Measurements from ENCODE around the gene HOXC6.
"Not testable (repeated sequence)": the region's sequence is repeated elsewhere in the genome, so short reads cannot be mapped to it uniquely, and the experiment has no call there.

HOXC6 gene

DNA sequence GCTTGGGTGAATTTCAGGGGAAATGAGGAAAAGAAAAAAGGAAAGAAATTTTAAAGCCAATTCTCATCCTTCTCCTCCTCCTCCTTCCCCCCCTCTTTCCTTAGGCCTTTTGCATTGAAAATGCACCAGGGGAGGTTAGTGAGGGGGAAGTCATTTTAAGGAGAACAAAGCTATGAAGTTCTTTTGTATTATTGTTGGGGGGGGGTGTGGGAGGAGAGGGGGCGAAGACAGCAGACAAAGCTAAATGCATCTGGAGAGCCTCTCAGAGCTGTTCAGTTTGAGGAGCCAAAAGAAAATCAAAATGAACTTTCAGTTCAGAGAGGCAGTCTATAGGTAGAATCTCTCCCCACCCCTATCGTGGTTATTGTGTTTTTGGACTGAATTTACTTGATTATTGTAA lies 27.3 kb downstream of the HOXC6 start:
- DNase-seq (ENCODE audit: low spot score) = no peak

DNA sequence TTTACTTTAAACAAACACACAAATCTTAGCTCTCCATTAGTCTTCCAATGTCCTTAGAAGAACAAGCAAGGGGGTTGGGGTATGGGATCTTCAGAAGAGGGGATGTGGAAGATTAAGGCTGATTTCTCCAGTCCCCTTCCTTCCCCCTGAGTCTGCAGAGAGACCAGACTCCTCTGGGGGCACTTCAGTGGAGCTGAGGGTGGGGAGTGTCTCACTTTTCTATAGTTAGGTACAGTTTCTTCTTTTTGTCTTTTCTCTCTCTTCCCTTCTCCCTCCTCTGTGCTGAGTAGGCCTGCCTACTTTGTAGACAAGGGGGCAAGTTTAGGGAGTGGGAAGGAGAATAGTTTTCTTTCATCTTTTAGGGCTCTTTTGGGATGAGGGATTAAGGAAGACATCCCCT lies 27.9 kb downstream of the HOXC6 start:
- no peak for DNase-seq (ENCODE audit: low spot score)

DNA sequence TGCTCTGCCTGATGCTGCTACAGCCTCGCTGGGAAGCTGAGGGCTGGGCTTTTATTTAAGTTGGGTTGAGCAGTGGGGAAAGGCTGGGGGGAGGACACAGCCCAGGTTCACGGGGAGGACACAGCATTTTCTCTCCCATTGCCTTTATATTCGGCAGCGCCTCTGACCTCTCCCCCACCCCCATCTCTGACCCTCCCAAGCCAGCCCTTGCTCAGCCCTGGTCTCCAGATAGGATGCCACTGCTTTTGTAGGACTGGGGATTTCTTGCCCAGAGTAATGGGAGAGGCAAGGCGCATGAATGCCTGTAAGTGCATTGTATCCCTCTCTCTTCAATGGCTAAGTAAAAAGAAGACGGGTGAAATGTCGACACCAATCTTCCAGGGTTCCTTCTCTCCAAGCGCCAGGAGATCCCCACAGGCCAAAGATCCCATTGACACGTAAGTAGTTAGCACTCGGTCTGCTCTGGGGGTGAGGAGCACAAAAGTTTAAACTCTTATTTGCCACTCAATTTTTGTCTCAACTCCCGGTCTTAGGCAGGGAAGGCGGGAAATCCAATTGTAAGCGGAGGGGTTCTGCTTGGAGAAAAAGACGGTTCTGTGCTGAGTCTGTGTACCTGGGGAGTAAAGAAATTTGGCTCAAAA lies 30.0 kb downstream of the HOXC6 start:
- no peak for DNase-seq (ENCODE audit: low spot score)

- no peak for DNase-seq (ENCODE audit: low spot score)
These were observed 31.4 kb downstream of the HOXC6 start for GRCh38 chr12:54059668-54060067.

DNA sequence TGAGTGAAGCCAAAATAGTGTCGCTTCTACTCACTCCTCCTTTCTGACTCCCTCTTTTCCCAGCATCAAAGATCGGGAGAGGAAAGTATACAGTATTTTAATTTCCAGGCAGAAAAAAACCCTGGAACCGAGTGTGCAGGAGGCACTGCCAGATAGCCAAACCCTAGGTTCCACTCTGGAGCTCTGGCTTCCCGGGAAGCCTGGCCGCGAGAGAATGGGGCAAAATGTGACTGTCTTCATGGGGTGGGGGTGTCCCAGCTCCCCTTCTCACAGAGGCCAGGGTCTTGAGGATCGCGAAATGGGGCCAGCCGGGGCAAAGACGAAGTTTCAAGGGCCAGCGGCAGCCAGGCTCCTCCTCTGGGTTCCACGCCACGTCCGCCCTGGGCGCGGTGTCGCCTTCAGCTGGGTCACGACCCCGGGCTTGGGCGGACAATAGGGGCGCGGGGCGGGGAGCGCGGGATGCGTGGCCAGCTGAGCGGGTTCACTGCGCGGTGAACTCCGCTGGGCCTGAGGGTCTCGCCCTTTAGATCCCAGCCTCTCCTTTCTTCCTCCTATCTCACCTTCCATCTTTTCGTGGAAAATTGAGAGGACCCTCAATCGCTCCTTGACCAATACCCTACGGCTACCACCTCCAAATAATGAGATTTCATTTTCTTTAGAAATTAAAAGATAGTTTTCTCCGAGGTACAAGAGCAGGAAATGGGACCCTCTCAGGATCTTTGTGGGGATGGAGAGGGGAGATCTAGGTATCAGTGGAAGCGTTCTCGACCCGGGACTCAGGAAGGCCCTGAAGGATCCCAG lies 32.1 kb downstream of the HOXC6 start:
- no peak for DNase-seq (ENCODE audit: low spot score)

- no peak for DNase-seq (ENCODE audit: low spot score)
These were observed 32.9 kb downstream of the HOXC6 start for GRCh38 chr12:54060975-54061778.

DNA sequence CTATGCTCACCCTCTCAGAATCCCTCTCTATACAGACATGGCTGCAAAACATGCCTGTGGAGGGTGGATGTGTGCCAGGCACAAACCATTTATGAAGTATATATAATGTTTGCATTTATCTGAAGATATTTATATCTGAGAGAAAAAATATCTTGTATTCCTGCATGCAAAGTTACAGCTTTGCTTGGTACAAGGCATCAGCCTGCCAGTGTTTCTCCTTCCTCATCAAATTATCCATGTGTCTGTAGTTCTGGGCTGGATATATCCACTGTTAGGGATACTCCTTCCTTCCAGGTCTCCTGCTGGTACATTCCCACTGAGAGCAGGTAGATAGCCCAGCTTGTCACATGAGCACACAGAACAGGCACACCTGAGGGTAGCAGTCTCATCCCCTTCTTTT lies 37.4 kb downstream of the HOXC6 start:
- no peak for DNase-seq (ENCODE audit: low spot score)

DNA sequence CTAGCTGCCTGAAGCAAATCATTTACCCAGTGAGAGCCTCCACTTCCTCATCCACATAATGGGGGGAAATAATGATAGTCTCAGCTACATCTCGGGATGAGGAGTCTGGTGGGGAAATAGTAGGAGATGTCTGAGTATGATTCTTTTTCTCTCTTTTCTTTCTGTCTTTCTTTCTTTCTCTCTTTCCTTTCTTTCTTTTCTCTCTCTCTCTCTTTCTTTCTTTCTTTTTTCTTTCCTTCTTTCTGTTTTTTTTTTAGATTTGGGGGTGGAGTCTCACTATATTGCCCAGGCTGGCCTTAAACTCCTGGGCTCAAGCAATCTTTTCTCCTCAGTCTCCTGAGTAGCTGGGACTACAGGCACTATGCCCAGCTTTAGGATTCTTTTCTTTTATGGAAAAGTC lies 38.2 kb downstream of the HOXC6 start:
- no peak for DNase-seq (ENCODE audit: low spot score)

GRCh38 chr12:54068418-54069070 lies 40.3 kb downstream of the HOXC6 start:
- no peak for DNase-seq (ENCODE audit: low spot score)

DNA sequence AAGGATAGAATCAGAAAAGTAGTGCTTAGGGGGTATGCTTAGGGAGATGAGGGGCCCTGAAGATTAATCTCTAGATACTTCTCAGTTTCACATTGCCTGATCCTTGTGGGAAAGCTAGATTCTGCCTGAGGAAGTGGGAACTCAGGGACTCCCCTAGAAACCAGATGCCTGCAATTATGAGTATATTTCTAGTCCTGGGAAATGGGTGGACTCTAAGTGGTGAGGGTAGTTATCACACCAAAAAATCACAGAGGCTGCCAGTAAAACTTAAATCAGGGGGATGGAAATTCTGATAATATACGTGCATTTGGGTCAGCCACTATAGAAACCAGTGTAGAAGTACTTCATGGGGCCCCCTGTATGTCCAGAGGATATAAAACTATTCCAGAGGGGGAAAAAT lies 43.7 kb downstream of the HOXC6 start:
- no peak for DNase-seq (ENCODE audit: low spot score)

- DNase-seq (ENCODE audit: low spot score) = no peak
These were observed 46.1 kb downstream of the HOXC6 start for GRCh38 chr12:54074308-54074707.

GRCh38 chr12:54075409-54075808 lies 47.2 kb downstream of the HOXC6 start:
- no peak for DNase-seq (ENCODE audit: low spot score)

DNA sequence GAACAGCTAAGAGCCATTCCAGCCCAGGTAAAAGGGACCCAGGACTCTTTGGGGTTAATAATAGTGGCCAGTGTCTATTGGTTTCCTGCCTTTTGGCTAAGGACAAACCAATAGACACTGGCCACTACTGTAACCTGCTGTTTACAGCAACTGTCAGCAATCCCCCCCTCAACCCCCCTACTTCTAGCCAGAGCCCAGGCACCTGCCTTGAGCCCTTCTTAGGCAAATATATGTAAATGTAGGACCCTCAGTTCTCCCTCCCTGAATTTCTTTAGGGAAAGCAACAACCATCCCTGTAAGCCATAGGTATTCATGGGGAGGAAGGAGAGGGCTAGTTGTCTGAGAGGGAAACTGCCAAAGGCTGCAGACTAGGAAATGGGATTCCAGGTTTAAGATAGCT lies 47.7 kb downstream of the HOXC6 start:
- no peak for DNase-seq (ENCODE audit: low spot score)

- DNase-seq (ENCODE audit: low spot score) = not testable (repeated sequence)
These were observed 49.6 kb downstream of the HOXC6 start for GRCh38 chr12:54077843-54078242.

GRCh38 chr12:54079115-54079514 lies 50.9 kb downstream of the HOXC6 start:
- not testable (repeated sequence) for DNase-seq (ENCODE audit: low spot score)
